A673 (cell line): ENCODE results near the gene RPL39L. TPM values are rescaled to one million over a fixed set of nuclear protein-coding genes. Genes with fewer than 3 reads are reported as not detected.

Source experiments
- BruUV-seq: library from RNA; stranded (reverse); fragments of 400-500 nt; replicated peaks from 2 replicates; lab custom pipeline; 2021; lab: Mats Ljungman, UMichigan
- CTCF ChIA-PET: fragments of 300-600 bp; sonication (Branson Sonifier 250); formaldehyde crosslinking; loops from one replicate; lab custom pipeline; 2022; ENCODE audit warnings: antibody characterized with exemption; lab: Charles Lee
- POLR2A ChIA-PET: fragments of 300-600 bp; sonication (Branson Sonifier 250); formaldehyde crosslinking; loops from one replicate; lab custom pipeline; 2022; ENCODE audit warnings: antibody characterized with exemption; ENCODE audit not compliant: low non-redundant PET; lab: Charles Lee
- DNase-seq: peaks from one replicate; pipeline ENCODE4 v3.0.0-alpha.2; 2015; ENCODE audit warnings: low spot score
- H3K27ac ChIP-seq: fragments of 200-600 bp; sonication (generic); 2 replicates; pipeline ENCODE4 v1.5.1; 2016; ENCODE audit warnings: mixed run types, low read depth, mild to moderate bottlenecking, mixed read lengths, antibody characterized with exemption, low read length; ENCODE audit not compliant: poor library complexity, severe bottlenecking
- H3K27me3 ChIP-seq: fragments of 200-600 bp; sonication (generic); replicated peaks from 2 replicates; pipeline ENCODE4 v1.6.1; 2017; ENCODE audit warnings: mixed run types, low read depth, mild to moderate bottlenecking, mixed read lengths, antibody characterized with exemption, low read length; ENCODE audit not compliant: insufficient read depth, poor library complexity
- H3K36me3 ChIP-seq: fragments of 200-600 bp; sonication (generic); 2 replicates; pipeline ENCODE4 v1.6.1; 2016; ENCODE audit warnings: mixed run types, mild to moderate bottlenecking, mixed read lengths, antibody characterized with exemption, low read length; ENCODE audit not compliant: insufficient read depth, poor library complexity, severe bottlenecking
- H3K4me1 ChIP-seq: fragments of 200-600 bp; sonication (generic); 2 replicates; pipeline ENCODE4 v1.6.1; 2017; ENCODE audit warnings: mixed run types, mild to moderate bottlenecking, mixed read lengths, antibody characterized with exemption, low read length; ENCODE audit not compliant: insufficient read depth, poor library complexity, severe bottlenecking
- H3K4me3 ChIP-seq: fragments of 200-600 bp; sonication (generic); 2 replicates; pipeline ENCODE4 v1.5.1; 2016; ENCODE audit warnings: low read depth, mixed run types, mild to moderate bottlenecking, mixed read lengths, low read length; ENCODE audit not compliant: poor library complexity, severe bottlenecking
- H3K9me3 ChIP-seq: fragments of 200-600 bp; sonication (generic); 2 replicates; pipeline ENCODE4 v1.6.1; 2016; ENCODE audit warnings: mixed run types, low read depth, mild to moderate bottlenecking, mixed read lengths, antibody characterized with exemption, low read length; ENCODE audit not compliant: poor library complexity, severe bottlenecking
- CTCF ChIP-seq: fragments of 300-800, 200-600 bp; sonication (generic); conservative IDR thresholded peaks from 2 replicates; pipeline ENCODE4 v1.5.1; 2017; ENCODE audit warnings: low read depth, mild to moderate bottlenecking, antibody characterized with exemption, low read length, moderate library complexity, mixed read lengths
- EZH2 ChIP-seq: fragments of 200-600 bp; sonication (generic); IDR thresholded peaks from 2 replicates; pipeline ENCODE4 v1.6.1; 2017; ENCODE audit warnings: borderline replicate concordance, low read depth, mild to moderate bottlenecking, mixed read lengths, antibody characterized with exemption, low read length; ENCODE audit not compliant: poor library complexity, severe bottlenecking
- intact Hi-C: fragments of 100-400 bp; cut with micrococcal nuclease; formaldehyde crosslinking; loops from one replicate; pipeline ENCODE4 v1.10.0; 2022; ENCODE audit not compliant: unreplicated experiment
- total RNA-seq: library from RNA; stranded (reverse); gene quantifications from 2 replicates; pipeline ENCODE4 v1.2.3, GENCODE V29; 2021

Gene RPL39L
- total RNA-seq, 1 experiment from 2014 or later, result 35.3 TPM

- Histone ChIP-seq H3K27me3 (no peaks in the 10 kb centered on the region), H3K4me3 (no peak overlapping the region), H3K9me3 (no peaks in the 10 kb centered on the region), H3K27ac (no peak overlapping the region), H3K4me1 (peaks cover 14% of the 10 kb centered on the region), H3K36me3 (no peaks in the 10 kb centered on the region)
- ChIA-PET CTCF (no interaction called here), POLR2A (no interaction called here)
- no peak for TF ChIP-seq CTCF
- TF ChIP-seq EZH2, result no peak
- intact Hi-C loops, result no loop called here
- no peak for DNase-seq
- no TSS peak for BruUV-seq
Observed at GRCh38 chr3:187105700-187106099, 33.6 kb downstream of the RPL39L start.

DNA sequence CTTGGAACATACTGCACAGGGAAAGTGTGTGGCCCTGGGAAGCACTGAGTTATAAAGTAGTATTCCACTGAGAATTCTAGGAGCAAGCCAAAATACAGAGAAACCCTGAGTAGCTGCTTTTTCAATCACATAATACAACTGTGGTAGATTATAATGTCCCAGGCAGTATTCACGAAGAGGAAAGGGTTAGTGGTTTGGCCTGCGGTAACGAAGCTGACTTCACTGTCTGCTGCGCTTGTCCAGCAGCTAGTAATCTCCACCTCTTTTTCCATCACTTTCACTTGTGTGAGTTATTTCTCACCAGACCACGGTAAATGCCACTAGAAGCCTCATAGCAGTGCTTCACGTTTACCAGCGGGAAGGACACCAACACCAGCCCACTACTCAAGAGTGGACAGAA, 34.4 kb downstream of the RPL39L start:
- no peak overlapping the region for H3K4me3 ChIP-seq
- TF ChIP-seq EZH2 (no peak), CTCF (no peak)
- BruUV-seq, result no TSS peak
- no peak overlapping the region for H3K27ac ChIP-seq
- H3K36me3 ChIP-seq, result no peaks in the 10 kb centered on the region
- H3K27me3 ChIP-seq, result no peaks in the 10 kb centered on the region
- no peak for DNase-seq
- ChIA-PET CTCF (no interaction called here), POLR2A (no interaction called here)
- intact Hi-C loops, result no loop called here
- H3K4me1 ChIP-seq, result peaks cover 14% of the 10 kb centered on the region
- peaks cover 2% of the 10 kb centered on the region for H3K9me3 ChIP-seq

DNA sequence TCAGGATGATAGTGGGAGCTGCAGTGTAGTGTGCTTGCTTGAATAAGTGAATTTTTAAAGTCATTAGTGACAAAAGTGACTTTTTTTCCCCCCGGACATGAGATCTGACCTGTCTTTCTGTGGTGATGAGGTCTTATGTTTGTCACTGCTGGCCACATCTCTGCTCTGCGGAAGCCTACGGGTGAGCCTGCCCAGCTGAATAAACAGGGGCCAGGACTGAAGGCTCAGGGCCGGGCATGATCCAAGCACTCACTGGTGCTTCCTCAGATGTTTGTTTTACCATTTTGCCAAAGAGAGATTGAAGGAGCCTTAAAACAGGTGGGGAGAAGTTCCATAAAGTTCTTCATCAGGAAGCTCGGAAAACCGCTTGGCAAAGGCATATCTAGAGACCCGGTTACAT, 35.0 kb downstream of the RPL39L start:
- no peak overlapping the region for H3K4me3 ChIP-seq
- no peaks in the 10 kb centered on the region for H3K36me3 ChIP-seq
- CTCF ChIA-PET, result no interaction called here
- peaks cover 8% of the 10 kb centered on the region for H3K9me3 ChIP-seq
- no peaks in the 10 kb centered on the region for H3K27me3 ChIP-seq
- BruUV-seq, result no TSS peak
- peaks cover 14% of the 10 kb centered on the region for H3K4me1 ChIP-seq
- TF ChIP-seq CTCF (no peak), EZH2 (no peak)
- no peak overlapping the region for H3K27ac ChIP-seq
- DNase-seq, result no peak
- POLR2A ChIA-PET, result no interaction called here
- intact Hi-C loops, result no loop called here
